ENCODE measurements around the gene PAFAH1B1. TPM values are rescaled to one million over a fixed set of nuclear protein-coding genes. Genes with fewer than 3 reads are reported as not detected.
A peak's percentile ranks its signal among the peaks of the same experiment; 100 is the strongest.
"Not testable (repeated sequence)": the region's sequence is repeated elsewhere in the genome, so short reads cannot be mapped to it uniquely, and the experiment has no call there.

PAFAH1B1 gene
- total RNA-seq, 2 experiments from 2014 or later, result 151 to 171 TPM

DNA sequence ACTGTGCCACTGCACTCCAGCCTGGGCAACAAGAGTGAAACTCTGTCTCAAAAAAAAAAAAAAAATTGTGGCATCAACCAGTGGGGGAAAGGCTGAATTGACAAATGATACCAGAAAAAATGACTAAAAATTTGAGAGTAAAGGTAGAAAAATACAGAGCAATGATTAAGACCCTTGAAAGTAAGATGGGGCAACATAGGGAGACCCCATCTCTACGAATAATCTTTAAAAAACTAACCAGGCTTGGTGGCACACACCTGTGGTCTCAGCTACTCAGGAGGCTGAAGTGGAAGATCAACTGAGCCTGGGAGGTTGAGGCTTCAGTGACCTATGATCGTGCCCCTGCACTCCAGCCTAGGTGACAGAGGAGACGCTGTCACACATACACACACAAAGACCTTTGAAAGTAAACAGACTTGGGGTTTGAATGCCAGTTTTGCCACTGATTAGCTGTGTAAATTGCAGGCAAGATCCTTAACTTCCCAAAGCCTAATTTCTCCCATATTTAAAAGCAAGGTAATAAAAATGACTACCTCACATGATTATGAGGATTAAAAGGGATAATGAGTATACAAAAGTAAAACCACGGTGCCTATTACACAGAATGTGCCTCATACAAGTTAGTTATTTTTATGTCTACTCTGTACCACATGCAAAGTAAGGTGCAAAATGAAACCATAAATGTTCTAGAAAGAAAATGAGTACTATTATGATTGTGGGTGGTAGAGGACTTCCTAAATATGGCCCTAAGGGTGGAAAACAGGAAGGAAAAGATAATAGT lies 21.7 kb upstream of the PAFAH1B1 start:
- ATAC-seq (ENCODE audit: low read depth) (peak; percentile 14), DNase-seq (no peak)
- H3K4me1 Mint-ChIP-seq, result no peaks in the 10 kb centered on the region
- no peak overlapping the region for H3K27ac Mint-ChIP-seq
- H3K36me3 Mint-ChIP-seq, result no peaks in the 10 kb centered on the region
- no peak overlapping the region for H3K4me3 Mint-ChIP-seq
- POLR2A ChIA-PET, result interaction anchor here (0.7 kb wide), 1 partner anchor 1422 kb away, joined by 3 read pairs; no protein-coding TSS in a partner anchor
- no peaks in the 10 kb centered on the region for H3K9me3 Mint-ChIP-seq
- H3K27me3 Mint-ChIP-seq, result peaks cover 2% of the 10 kb centered on the region

DNA sequence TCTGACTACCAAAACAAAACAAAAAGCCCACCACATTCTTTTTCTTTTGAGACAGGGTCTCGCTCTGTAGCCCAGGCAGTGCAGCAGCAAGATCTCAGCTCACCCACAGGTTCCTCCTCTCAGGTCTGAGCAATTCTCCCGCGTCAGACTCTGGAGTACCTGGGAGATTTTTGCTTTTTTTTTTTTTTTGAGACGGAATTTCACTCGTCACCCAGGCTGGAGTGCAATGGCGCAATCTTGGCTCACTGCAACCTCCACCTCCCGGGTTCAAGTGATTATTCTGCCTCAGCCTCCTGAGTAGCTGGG lies 21.2 kb upstream of the PAFAH1B1 start:
- DNase-seq; H3K36me3 Mint-ChIP-seq; H3K4me3 Mint-ChIP-seq; H3K4me1 Mint-ChIP-seq; H3K9me3 Mint-ChIP-seq; H3K27me3 Mint-ChIP-seq; ATAC-seq (ENCODE audit: low read depth); H3K27ac Mint-ChIP-seq: not testable (repeated sequence)
- POLR2A ChIA-PET, result interaction anchor here (0.7 kb wide), 2 partner anchors 134 to 1423 kb away, joined by 3 read pairs; no protein-coding TSS in a partner anchor

DNA sequence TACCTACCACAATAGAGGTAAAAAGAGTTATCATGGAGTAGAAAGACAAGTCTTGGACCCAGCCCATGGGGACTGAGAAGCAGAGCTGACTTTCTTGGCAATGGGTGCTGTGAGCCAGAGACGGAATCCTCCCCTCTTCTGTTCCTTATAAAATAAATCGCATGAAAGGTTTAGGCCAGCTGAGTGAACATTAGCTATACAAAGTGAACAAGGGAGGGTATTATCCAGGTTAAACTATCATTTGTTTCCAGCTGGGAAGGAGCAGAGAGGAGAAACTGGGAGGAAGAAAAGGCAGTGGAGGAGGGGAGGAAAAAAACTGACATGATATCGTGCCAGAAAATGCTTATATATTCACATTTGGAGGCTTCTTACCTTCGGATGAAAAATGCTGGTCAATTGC lies 13.3 kb upstream of the PAFAH1B1 start:
- no peaks in the 10 kb centered on the region for H3K9me3 Mint-ChIP-seq
- POLR2A ChIA-PET, result no interaction called here
- DNase-seq (no peak), ATAC-seq (ENCODE audit: low read depth) (no peak)
- H3K27me3 Mint-ChIP-seq, result peaks cover 4% of the 10 kb centered on the region
- H3K27ac Mint-ChIP-seq, result no peak overlapping the region
- no peak overlapping the region for H3K4me3 Mint-ChIP-seq
- no peaks in the 10 kb centered on the region for H3K4me1 Mint-ChIP-seq
- H3K36me3 Mint-ChIP-seq, result no peaks in the 10 kb centered on the region

DNA sequence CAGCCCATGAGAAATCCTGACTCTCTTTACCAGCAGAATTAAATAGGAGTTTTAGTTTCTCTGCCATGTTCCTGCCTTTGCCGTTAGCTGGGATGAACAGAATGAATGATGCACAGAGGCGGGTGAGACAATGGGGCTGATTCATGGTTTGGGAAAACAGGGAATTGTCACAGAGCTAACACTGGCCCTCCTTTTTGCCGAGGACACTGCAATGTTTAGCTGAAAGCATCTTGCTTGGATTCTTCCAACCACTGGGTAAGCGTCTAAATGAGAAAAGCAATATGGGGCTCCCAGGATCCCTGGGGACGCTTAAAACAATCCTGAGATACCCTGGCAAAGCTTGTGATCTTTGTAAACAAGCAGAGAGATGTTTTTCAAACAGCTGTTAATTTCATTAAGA lies 12.8 kb upstream of the PAFAH1B1 start:
- ATAC-seq (ENCODE audit: low read depth) (no peak), DNase-seq (no peak)
- no peaks in the 10 kb centered on the region for H3K9me3 Mint-ChIP-seq
- POLR2A ChIA-PET, result no interaction called here
- no peaks in the 10 kb centered on the region for H3K36me3 Mint-ChIP-seq
- no peaks in the 10 kb centered on the region for H3K4me1 Mint-ChIP-seq
- no peak overlapping the region for H3K4me3 Mint-ChIP-seq
- no peak overlapping the region for H3K27ac Mint-ChIP-seq
- H3K27me3 Mint-ChIP-seq, result peaks cover 4% of the 10 kb centered on the region

DNA sequence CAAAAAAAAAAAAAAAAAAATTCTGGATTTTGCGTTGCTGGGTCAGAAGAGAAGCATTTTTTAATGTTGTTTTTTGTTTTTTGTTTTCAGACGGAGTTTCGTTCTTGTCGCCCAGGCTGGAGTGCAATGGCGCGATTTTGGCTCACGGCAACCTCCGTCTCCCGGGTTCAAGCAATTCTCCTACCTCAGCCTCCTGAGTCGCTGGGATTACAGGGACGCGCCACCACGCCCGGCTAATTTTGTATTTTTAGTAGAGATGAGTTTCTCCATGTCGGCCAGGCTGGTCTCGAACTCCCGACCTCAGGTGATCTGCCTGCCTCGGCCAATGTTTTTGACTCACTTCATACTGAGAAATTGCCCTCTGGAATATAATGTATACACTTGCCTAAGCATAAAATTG lies 11.0 kb upstream of the PAFAH1B1 start:
- Mint-ChIP-seq H3K27ac (no peak overlapping the region), H3K4me1 (no peaks in the 10 kb centered on the region), H3K27me3 (peaks cover 4% of the 10 kb centered on the region)

DNA sequence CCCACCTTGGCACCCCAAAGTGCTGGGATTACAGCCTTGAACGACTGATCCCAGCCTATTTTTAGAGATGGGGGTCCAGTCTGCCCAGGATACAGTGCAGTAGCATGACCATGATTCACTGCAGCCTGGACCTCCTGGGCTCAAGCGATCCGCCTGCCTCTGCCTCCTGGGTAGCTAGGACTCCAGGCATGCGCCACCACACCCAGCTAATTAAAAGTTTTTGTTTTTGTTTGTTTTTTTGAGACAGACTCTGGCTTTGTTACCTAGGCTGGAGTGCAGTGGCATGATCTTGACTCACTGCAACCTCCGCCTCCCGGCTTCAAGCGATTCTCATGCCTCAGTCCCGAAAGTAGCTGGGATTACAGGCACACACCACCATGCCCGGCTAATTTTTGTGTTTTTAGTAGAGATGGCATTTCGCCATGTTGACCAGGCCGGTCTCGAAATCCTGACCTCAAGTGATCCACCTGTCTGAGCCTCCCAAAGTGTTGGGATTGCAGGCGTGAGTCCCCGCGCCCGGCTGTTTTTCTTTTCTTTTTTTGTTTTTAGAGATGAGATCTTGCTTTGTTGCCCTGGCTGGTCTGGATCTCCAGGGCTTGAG lies 2.3 kb upstream of the PAFAH1B1 start:
- POLR2A ChIA-PET, result no interaction called here
- H3K27me3 Mint-ChIP-seq, result peaks cover 3% of the 10 kb centered on the region
- H3K36me3 Mint-ChIP-seq, result peaks cover 7% of the 10 kb centered on the region
- H3K4me1 Mint-ChIP-seq, result peaks cover 8% of the 10 kb centered on the region
- DNase-seq, result no peak
- no peak overlapping the region for H3K4me3 Mint-ChIP-seq
- no peak for ATAC-seq (ENCODE audit: low read depth)
- H3K27ac Mint-ChIP-seq, result no peak overlapping the region
- no peaks in the 10 kb centered on the region for H3K9me3 Mint-ChIP-seq

More for the DNA sequence above, 11.0 kb upstream of the PAFAH1B1 start:
- Mint-ChIP-seq H3K9me3 (no peaks in the 10 kb centered on the region), H3K36me3 (no peaks in the 10 kb centered on the region), H3K4me3 (no peak overlapping the region)
- DNase-seq (no peak), ATAC-seq (ENCODE audit: low read depth) (no peak)
- POLR2A ChIA-PET, result no interaction called here

DNA sequence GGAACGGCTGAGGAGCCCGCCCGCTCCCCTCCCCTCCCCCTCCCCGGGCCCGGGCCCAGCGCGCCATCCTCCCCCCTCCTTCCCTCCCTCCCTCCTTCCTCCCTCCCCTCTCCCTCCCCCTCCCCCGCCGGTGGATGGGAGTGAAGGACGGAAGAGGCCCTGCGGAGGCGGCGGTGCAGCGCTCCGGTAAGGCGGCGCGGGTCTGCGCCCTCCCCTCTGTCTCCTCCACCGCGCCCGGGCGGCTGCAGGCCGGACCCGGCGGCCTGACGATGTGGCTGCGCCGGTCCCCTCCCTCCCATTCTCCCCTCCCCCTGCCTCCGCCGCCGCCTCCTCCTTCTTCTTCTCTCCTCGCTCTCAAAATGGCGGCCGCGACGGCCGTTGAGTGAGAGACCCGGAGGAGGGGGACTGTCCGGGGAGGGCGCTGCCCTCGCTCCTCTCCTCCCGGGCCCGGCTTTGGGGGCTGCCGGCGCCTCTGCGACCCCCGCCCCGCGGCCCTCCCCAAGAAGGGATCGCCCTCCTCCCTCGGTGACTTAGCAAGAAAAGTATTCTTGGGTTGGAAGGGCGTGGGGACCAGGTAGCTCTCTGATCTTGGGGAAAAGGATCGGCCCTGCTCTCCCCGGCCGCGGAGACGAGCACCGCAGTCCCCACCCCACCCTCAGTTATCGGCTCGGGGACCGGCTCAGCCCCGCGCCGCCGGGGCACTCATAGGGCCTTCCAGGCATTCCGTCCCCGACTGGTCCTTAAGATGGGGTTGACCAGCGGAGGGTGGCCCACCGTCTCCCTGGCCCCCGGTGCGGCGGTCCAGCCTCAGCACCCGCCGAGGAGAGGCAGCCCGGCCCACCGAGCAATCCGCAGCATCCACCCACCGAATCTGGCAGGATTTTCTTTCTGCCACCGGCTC lies 617 bp downstream of the PAFAH1B1 start:
- peaks cover 28% of the 10 kb centered on the region for H3K4me1 Mint-ChIP-seq
- peak; percentile 86 for DNase-seq
- H3K4me3 Mint-ChIP-seq, result peak overlapping the region; percentile 95
- peaks cover 3% of the 10 kb centered on the region for H3K27me3 Mint-ChIP-seq
- POLR2A ChIA-PET, result interaction anchor here (1.0 to 2.2 kb wide), 4 partner anchors 12 to 83 kb away, joined by 3 to 16 read pairs (median 4); partner anchors contain the start of gene METTL16
- peak overlapping the region; percentile 92 for H3K27ac Mint-ChIP-seq
- ATAC-seq (ENCODE audit: low read depth), result peak; percentile 57
- peaks cover 14% of the 10 kb centered on the region for H3K36me3 Mint-ChIP-seq
- H3K9me3 Mint-ChIP-seq, result no peaks in the 10 kb centered on the region

DNA sequence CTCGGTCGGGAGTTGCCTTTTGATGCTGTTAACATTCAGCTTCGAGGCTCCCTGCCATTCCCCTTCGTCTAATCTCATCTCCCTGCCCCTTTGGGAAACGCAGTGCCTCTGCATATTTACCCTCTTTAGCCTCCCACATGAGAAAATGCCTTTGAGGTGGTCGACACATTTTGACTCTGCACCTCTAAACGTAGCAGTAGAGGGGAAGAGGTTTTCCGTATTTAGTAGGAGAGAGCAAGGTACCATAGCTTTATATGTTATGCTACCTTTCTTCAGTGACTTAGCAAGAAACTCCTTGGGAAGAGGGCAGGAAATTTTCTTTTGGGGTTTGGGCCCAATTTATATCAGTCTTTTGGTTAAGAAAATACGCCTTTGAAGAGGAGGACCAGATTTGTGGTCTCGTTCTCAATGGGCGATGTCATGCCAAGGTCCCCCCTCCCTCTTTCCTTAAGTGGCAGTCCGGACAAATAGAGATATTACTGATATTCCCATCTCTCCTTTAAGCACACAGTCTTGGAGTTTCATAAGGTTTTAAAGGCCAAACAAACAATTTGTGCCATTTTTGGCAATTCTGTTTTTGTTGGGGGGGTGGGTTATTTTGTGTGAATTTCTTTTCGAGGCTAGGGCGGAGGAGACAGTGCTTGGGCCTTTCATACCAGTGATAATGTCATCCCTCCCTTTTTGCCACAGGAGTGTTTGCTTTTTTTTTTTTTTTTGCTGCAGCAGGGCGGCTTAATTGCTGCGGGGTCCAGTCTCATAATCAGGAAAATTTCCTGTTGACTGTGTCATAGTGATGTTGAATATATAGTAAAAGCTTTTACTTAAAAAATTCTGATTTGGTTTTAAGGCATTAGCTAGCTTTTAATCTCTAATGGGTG lies 1.5 kb downstream of the PAFAH1B1 start:
- peaks cover 33% of the 10 kb centered on the region for H3K4me1 Mint-ChIP-seq
- no peaks in the 10 kb centered on the region for H3K9me3 Mint-ChIP-seq
- peak overlapping the region; percentile 92 for H3K27ac Mint-ChIP-seq
- POLR2A ChIA-PET, result interaction anchor here (0.7 to 1.0 kb wide), 5 partner anchors 16 to 792 kb away, joined by 3 to 5 read pairs (median 3); no protein-coding TSS in a partner anchor
- H3K4me3 Mint-ChIP-seq, result peak overlapping the region; percentile 95
- H3K27me3 Mint-ChIP-seq, result peaks cover 3% of the 10 kb centered on the region
- DNase-seq (no peak), ATAC-seq (ENCODE audit: low read depth) (no peak)
- H3K36me3 Mint-ChIP-seq, result peaks cover 19% of the 10 kb centered on the region

DNA sequence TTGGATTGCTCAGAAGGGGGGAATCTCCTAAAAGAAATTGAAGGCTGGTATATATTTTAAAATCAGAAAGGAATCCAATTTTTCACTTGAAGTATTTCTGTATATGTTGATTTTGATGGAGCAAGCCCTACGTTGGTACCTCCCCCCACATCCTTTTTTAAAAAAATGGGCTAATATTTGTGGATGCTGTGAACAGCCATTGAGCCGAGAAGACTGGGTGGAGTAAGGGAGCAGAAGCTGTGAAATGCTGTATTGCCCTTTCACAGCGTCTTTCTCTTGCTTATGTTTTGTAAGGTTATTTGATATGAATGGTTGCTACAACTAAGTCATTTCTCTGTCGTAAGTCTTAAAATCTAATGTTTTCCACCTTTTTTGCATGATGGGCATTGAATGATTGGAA lies 2.3 kb downstream of the PAFAH1B1 start:
- H3K36me3 Mint-ChIP-seq, result peaks cover 19% of the 10 kb centered on the region
- peak overlapping the region; percentile 95 for H3K4me3 Mint-ChIP-seq
- ATAC-seq (ENCODE audit: low read depth) (no peak), DNase-seq (no peak)
- peaks cover 33% of the 10 kb centered on the region for H3K4me1 Mint-ChIP-seq
- H3K27ac Mint-ChIP-seq, result no peak overlapping the region
- peaks cover 2% of the 10 kb centered on the region for H3K27me3 Mint-ChIP-seq
- POLR2A ChIA-PET, result interaction anchor here (0.7 to 0.9 kb wide), 4 partner anchors 30 to 791 kb away, joined by 3 to 5 read pairs (median 4); no protein-coding TSS in a partner anchor
- H3K9me3 Mint-ChIP-seq, result no peaks in the 10 kb centered on the region

DNA sequence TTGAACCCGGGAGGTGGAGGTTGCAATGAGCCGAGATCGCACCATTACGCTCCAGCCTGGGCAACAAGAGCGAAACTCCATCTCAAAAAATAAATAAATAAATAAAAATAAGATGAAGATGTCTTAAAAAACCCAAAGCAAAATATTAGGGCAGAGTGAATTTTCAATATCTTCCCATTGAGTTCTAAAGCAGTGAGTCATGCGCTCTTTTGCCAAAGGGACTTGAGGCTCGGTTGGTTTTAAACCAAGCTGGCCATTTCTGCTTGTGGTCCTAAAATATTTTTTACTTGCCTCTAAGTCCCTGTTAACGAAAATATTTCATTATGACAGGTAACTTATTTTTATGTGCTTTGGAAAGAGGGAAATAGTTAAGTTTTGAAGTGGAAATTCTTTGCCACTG lies 4.7 kb downstream of the PAFAH1B1 start:
- H3K27ac Mint-ChIP-seq, result no peak overlapping the region
- DNase-seq (no peak), ATAC-seq (ENCODE audit: low read depth) (no peak)
- no peak overlapping the region for H3K4me3 Mint-ChIP-seq
- peaks cover 38% of the 10 kb centered on the region for H3K4me1 Mint-ChIP-seq
- no peaks in the 10 kb centered on the region for H3K9me3 Mint-ChIP-seq
- POLR2A ChIA-PET, result interaction anchor here (0.6 kb wide), 1 partner anchor 74 kb away, joined by 4 read pairs; no protein-coding TSS in a partner anchor
- H3K36me3 Mint-ChIP-seq, result peaks cover 25% of the 10 kb centered on the region
- no peaks in the 10 kb centered on the region for H3K27me3 Mint-ChIP-seq

DNA sequence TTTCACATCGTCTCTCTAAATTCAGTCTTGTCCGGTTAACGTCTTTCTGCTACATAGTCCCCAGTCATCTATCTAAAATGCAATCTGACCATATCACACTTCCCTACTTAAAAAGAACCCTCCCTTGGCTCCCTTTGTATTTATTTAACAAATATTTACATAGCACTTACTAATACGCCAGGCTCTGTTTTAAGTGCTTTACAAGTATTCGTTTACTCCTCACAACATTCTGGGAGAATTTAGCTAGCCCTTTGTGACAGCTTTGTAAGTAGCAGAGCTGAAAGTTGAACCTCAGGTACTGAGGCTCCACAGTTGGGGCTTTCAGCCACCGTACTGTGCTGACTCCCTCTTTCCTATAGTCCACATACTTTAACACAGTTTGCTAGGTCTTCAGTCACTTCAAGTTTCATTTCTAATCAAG lies 9.2 kb downstream of the PAFAH1B1 start:
- Mint-ChIP-seq H3K27ac (no peak overlapping the region), H3K9me3 (no peaks in the 10 kb centered on the region), H3K27me3 (no peaks in the 10 kb centered on the region), H3K36me3 (peaks cover 25% of the 10 kb centered on the region), H3K4me3 (no peak overlapping the region), H3K4me1 (peaks cover 38% of the 10 kb centered on the region)
- ATAC-seq (ENCODE audit: low read depth) (no peak), DNase-seq (no peak)
- POLR2A ChIA-PET, result no interaction called here

DNA sequence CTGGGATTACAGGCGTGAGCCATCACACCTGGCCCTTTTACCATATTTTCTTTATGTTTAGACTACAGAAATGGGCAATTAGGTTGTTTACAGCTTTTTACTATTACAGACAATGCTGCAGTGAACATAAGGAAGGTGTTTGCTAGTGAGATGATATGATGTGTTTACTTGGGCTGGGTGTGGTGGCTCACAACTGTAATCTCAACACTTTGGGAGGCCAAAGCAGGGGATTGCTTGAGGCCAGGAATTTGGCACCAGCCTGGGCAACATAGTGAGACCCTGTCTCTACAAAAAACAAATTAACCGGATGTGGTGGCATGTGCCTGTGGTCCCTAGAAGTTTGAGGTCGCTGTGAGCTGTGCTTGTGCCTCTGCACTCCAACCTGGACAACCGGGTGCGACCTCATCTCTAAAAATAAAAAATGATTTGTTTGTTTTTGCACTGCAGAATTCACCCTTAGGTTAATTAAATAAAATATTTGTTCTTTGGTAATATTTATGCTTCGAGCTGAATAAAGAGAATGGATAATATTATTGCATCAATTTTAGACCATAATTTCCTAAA lies 15.0 kb downstream of the PAFAH1B1 start:
- no peak for DNase-seq
- Mint-ChIP-seq H3K4me3 (no peak overlapping the region), H3K27ac (no peak overlapping the region), H3K9me3 (no peaks in the 10 kb centered on the region), H3K27me3 (no peaks in the 10 kb centered on the region), H3K4me1 (peaks cover 28% of the 10 kb centered on the region), H3K36me3 (peaks cover 10% of the 10 kb centered on the region)
- ATAC-seq (ENCODE audit: low read depth), result no peak
- POLR2A ChIA-PET, result no interaction called here

Data from activated naive CD8-positive, alpha-beta T cell treated with anti-CD3 and anti-CD28 coated beads, Interleukin-2, amount 10 ng/mL, durations not matched to agents 7 days and 5 days (primary cell).